PFSK-1 (cell line): Measurements from ENCODE around the gene AMBRA1.

Source experiments
- FOXP2 ChIP-seq: optimal IDR thresholded peaks from 2 replicates; pipeline ENCODE3; 2011; ENCODE audit warnings: borderline replicate concordance, control low read depth, inconsistent platforms; ENCODE audit not compliant: insufficient read depth; ENCODE audit errors: extremely low read length, extremely low read depth
- POLR2AphosphoS5 ChIP-seq: IDR thresholded peaks from 2 replicates; pipeline ENCODE4 v1.6.1; 2012; ENCODE audit warnings: low read depth, mild to moderate bottlenecking, control low read depth, low read length, moderate library complexity
- REST ChIP-seq, 2 experiments: IDR thresholded peaks; 2 replicates each; pipeline versions ENCODE4 v1.6.1 to v1.8.0; 2011 to 2012; ENCODE audit warnings: low read depth in 2 of 2, low read length in 2 of 2, control low read depth in 1 of 2, inconsistent platforms in 1 of 2, mild to moderate bottlenecking in 1 of 2, moderate library complexity in 1 of 2; ENCODE audit not compliant: insufficient read depth in 1 of 2
- SIN3A ChIP-seq: IDR thresholded peaks from 2 replicates; pipeline ENCODE4 v1.6.1; 2012; ENCODE audit warnings: mild to moderate bottlenecking, low read length, moderate library complexity, borderline replicate concordance; ENCODE audit not compliant: insufficient read depth
- TAF1 ChIP-seq: IDR thresholded peaks from 2 replicates; pipeline ENCODE4 v1.6.1; 2012; ENCODE audit warnings: low read length, control low read depth, borderline replicate concordance; ENCODE audit not compliant: insufficient read depth

Gene AMBRA1

GRCh38 chr11:46551261-46551660 lies 42.6 kb downstream of the AMBRA1 start:
- TF ChIP-seq FOXP2 (no peak), REST (IDR thresholded peaks at IDR 0.05; ENCODE audit: insufficient read depth in 1 of 2, low read depth in 2 of 2, low read length in 2 of 2) (no peak), TAF1 (no peak), POLR2AphosphoS5 (no peak), SIN3A (no peak)

GRCh38 chr11:46547579-46547978 lies 46.2 kb downstream of the AMBRA1 start:
- no peak for TF ChIP-seq POLR2AphosphoS5
- no peak for TF ChIP-seq TAF1
- TF ChIP-seq REST (IDR thresholded peaks at IDR 0.05; ENCODE audit: insufficient read depth in 1 of 2, low read depth in 2 of 2, low read length in 2 of 2) = no peak
- TF ChIP-seq FOXP2 = no peak
- TF ChIP-seq SIN3A = no peak

DNA sequence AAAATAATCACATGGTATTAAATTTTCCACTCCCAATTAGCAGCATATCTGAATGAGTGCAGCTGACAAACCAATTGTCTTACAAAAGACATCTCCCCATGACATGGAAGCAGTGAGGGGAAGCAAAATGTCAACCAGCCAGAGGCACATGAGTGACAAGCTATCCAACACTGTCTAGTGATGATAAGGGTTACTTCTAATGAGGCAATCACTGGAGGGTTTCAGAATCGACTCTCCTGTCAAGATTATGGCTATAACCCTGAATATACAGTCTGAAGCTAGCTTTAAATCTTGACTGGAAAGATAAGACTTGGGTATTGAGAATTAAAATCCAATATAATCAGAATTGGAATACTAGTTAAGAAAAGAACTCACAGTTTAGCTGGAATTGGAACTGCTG lies 50.3 kb downstream of the AMBRA1 start:
- no peak for TF ChIP-seq FOXP2
- TF ChIP-seq TAF1 = no peak
- no peak for TF ChIP-seq POLR2AphosphoS5
- TF ChIP-seq SIN3A = no peak
- TF ChIP-seq REST (IDR thresholded peaks at IDR 0.05; ENCODE audit: insufficient read depth in 1 of 2, low read depth in 2 of 2, low read length in 2 of 2) = no peak

DNA sequence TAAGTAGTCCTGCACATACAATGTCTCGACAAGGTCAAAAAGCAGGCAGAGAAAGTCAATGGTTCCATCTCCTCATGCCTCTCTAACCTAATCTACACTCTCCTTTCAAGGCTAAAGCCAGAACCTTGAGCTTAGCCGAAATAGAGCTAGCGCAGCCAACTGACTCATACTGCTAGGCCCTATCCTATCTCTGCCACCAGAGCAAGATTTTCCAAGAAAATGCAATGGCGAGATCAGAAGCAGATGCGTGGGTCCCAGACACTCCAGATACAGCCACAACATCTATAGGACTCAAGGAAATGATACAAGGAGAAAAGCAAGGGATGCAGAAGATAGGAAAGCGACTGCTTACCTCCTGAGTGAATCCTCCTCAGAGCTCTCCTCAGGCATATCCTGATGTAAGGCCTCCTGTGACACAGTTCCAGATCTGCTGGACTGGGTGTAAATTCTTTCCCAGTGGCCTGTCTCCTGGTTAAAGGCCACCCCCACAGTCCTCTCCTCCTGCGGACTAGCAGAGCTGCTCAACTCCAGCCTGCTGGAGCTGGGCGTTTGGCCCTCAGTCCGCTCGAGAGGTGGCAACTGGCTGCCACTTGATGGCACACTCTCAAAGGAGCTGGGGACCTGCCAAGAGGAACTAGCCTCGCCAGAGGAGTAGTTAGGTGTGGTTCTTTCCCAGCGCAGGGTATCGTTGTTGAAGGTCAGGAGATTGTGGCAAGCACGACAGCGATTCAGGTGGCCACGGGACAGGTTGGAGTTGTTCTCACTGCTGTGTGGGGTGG lies 52.0 kb downstream of the AMBRA1 start:
- no peak for TF ChIP-seq FOXP2
- TF ChIP-seq SIN3A = no peak
- TF ChIP-seq REST (IDR thresholded peaks at IDR 0.05; ENCODE audit: insufficient read depth in 1 of 2, low read depth in 2 of 2, low read length in 2 of 2) = no peak
- no peak for TF ChIP-seq POLR2AphosphoS5

GRCh38 chr11:46540807-46541206 lies 53.0 kb downstream of the AMBRA1 start:
- TF ChIP-seq SIN3A = no peak
- TF ChIP-seq TAF1 = no peak
- no peak for TF ChIP-seq REST (IDR thresholded peaks at IDR 0.05; ENCODE audit: insufficient read depth in 1 of 2, low read depth in 2 of 2, low read length in 2 of 2)
- no peak for TF ChIP-seq POLR2AphosphoS5
- no peak for TF ChIP-seq FOXP2
